HepG2 (cell line): ENCODE data around the gene NDUFS1. TPM values are rescaled to one million over a fixed set of nuclear protein-coding genes. Genes with fewer than 3 reads are reported as not detected.
A peak's percentile ranks its signal among the peaks of the same experiment; 100 is the strongest.

ENCODE experiments used
- ASH2L ChIP-seq: fragments of 300-600, 200-600 bp; sonication (generic); IDR thresholded peaks from 2 replicates; pipeline ENCODE4 v1.7.0; 2017; ENCODE audit warnings: low read depth, mild to moderate bottlenecking, moderate library complexity, mixed read lengths, low read length; ENCODE audit not compliant: insufficient read length
- BRD4 ChIP-seq: sonication (generic); formaldehyde crosslinking; IDR thresholded peaks from 2 replicates; pipeline ENCODE4 v1.4.0; 2020; ENCODE audit warnings: missing genetic modification reagents
- CHCHD3 ChIP-seq: sonication (generic); formaldehyde crosslinking; IDR thresholded peaks from 2 replicates; pipeline ENCODE4 v1.8.0; 2022; ENCODE audit warnings: mild to moderate bottlenecking, missing genetic modification reagents, moderate library complexity
- FOSL2 ChIP-seq: sonication (generic); formaldehyde crosslinking; IDR thresholded peaks from 2 replicates; pipeline ENCODE4 v1.4.0; 2020; ENCODE audit warnings: missing genetic modification reagents
- FOXO1 ChIP-seq: sonication (generic); formaldehyde crosslinking; IDR thresholded peaks from 2 replicates; pipeline ENCODE4 v1.4.0; 2020; ENCODE audit warnings: missing genetic modification reagents
- HNF4A ChIP-seq: sonication (generic); formaldehyde crosslinking; IDR thresholded peaks from 2 replicates; pipeline ENCODE4 v1.4.0; 2020; ENCODE audit warnings: missing genetic modification reagents
- PHF5A ChIP-seq: IDR thresholded peaks from one replicate; pipeline ENCODE4 v1.6.1; 2018; ENCODE audit warnings: low read depth, missing genetic modification reagents; ENCODE audit not compliant: unreplicated experiment
- SIN3B ChIP-seq: fragments of 150-350 bp; IDR thresholded peaks from 2 replicates; pipeline ENCODE4 v1.6.1; 2014; ENCODE audit warnings: low read length
- SOX6 ChIP-seq, 2 experiments: fragments of 450-650 bp in 1 of 2; sonication (generic) in 1 of 2; formaldehyde crosslinking in 1 of 2; IDR thresholded peaks; 2 replicates each; pipeline versions ENCODE4 v1.4.0 to v1.6.1; 2017 to 2020; ENCODE audit warnings: antibody characterized with exemption in 1 of 2, mild to moderate bottlenecking in 1 of 2, missing genetic modification reagents in 1 of 2
- THAP8 ChIP-seq: sonication (generic); formaldehyde crosslinking; IDR thresholded peaks from 2 replicates; pipeline ENCODE4 v1.5.1; 2020; ENCODE audit warnings: missing genetic modification reagents, mild to moderate bottlenecking, borderline replicate concordance
- TP53 ChIP-seq: sonication (generic); formaldehyde crosslinking; conservative IDR thresholded peaks from 2 replicates; pipeline ENCODE4 v1.4.0; 2020; ENCODE audit warnings: missing genetic modification reagents
- ZFP91 ChIP-seq: sonication (generic); formaldehyde crosslinking; IDR thresholded peaks from 2 replicates; pipeline ENCODE4 v1.9.0; 2022; ENCODE audit warnings: missing genetic modification reagents, mild to moderate bottlenecking, borderline replicate concordance
- ZNF232 ChIP-seq: sonication (generic); formaldehyde crosslinking; IDR thresholded peaks from 2 replicates; pipeline ENCODE4 v1.4.0; 2020; ENCODE audit warnings: missing genetic modification reagents, borderline replicate concordance
- ZNF260 ChIP-seq: sonication (generic); formaldehyde crosslinking; IDR thresholded peaks from 2 replicates; pipeline ENCODE4 v1.4.0; 2020; ENCODE audit warnings: missing genetic modification reagents, low read depth, mild to moderate bottlenecking, borderline replicate concordance
- ZNF263 ChIP-seq: sonication (generic); formaldehyde crosslinking; IDR thresholded peaks from 2 replicates; pipeline ENCODE4 v1.4.0; 2020; ENCODE audit warnings: missing genetic modification reagents
- ZNF703 ChIP-seq: sonication (generic); formaldehyde crosslinking; IDR thresholded peaks from 2 replicates; pipeline ENCODE4 v1.5.1; 2020; ENCODE audit warnings: missing genetic modification reagents, mild to moderate bottlenecking, moderate library complexity, borderline replicate concordance
- ZNF704 ChIP-seq: sonication (generic); formaldehyde crosslinking; IDR thresholded peaks from 2 replicates; pipeline ENCODE4 v1.8.1; 2023; ENCODE audit warnings: mild to moderate bottlenecking, inconsistent platforms, moderate library complexity, missing genetic modification reagents, borderline replicate concordance
- ZNF781 ChIP-seq: sonication (generic); formaldehyde crosslinking; IDR thresholded peaks from 2 replicates; pipeline ENCODE4 v1.5.1; 2020; ENCODE audit warnings: borderline replicate concordance, mild to moderate bottlenecking, missing genetic modification reagents; ENCODE audit errors: not compliant biosample characterization
- ZNF800 ChIP-seq: sonication (generic); formaldehyde crosslinking; IDR thresholded peaks from 2 replicates; pipeline ENCODE4 v1.4.0; 2020; ENCODE audit warnings: missing genetic modification reagents
- ZSCAN30 ChIP-seq: sonication (generic); formaldehyde crosslinking; IDR thresholded peaks from 2 replicates; pipeline ENCODE4 v1.5.0; 2020; ENCODE audit warnings: mild to moderate bottlenecking, missing genetic modification reagents
- polyA plus RNA-seq, 8 experiments: library from polyadenylated mRNA; depleted of rRNA in 3 of 8; stranded (reverse) in 7 of 8; unstranded in 1 of 8; fragments of >200 nt; fragmentation: Illumina TruSeq in 4 of 8; extraction: Trizol in 4 of 8; gene quantifications; 2 replicates each; pipeline versions ENCODE4 v1.2.1 to v1.2.3, GENCODE V29; 2011 to 2016; ENCODE audit warnings: low read depth in 4 of 8, missing spikeins in 1 of 8, mixed read lengths in 1 of 8; ENCODE audit not compliant: insufficient read depth in 1 of 8
- total RNA-seq, 5 experiments: library from RNA; depleted of rRNA; stranded (reverse); fragments of >200 nt; fragmentation: Illumina TruSeq; extraction: Trizol; gene quantifications; 2 replicates each; pipeline ENCODE4 v1.2.3, GENCODE V29; 2016; ENCODE audit warnings: low read depth in 1 of 5

Gene NDUFS1
- total and polyA plus RNA-seq, 2 of the 13 experiments (the other 11 are each of a cell fraction or from before 2014, with no cell fraction given): 139 to 242 TPM

GRCh38 chr2:206085742-206086445, 73.3 kb downstream of the NDUFS1 start, which contains the start of gene INO80D (continued):
- TF ChIP-seq ZNF800 (CRISPR knock-in tag): peak; percentile 55; the same call in 1 of the 2 replicates
- TF ChIP-seq SOX6 (IDR thresholded peaks at IDR 0.05): no peak
- peak; percentile 34; the same call in 1 of the 2 replicates for TF ChIP-seq SOX6 (CRISPR knock-in tag; IDR thresholded peaks at IDR 0.05)
- peak; percentile 25; the same call in 1 of the 2 replicates for TF ChIP-seq ZFP91 (CRISPR knock-in tag)
- no peak for TF ChIP-seq TP53 (CRISPR knock-in tag)
- peak; percentile 11; the same call in 1 of the 2 replicates for TF ChIP-seq SIN3B
- peak; percentile 43 for TF ChIP-seq ZNF263
- no peak for TF ChIP-seq ZNF260 (CRISPR knock-in tag)
- peak; percentile 48; the same call in 1 of the 2 replicates for TF ChIP-seq ZNF704 (CRISPR knock-in tag)
- TF ChIP-seq HNF4A: peak; percentile 45
- TF ChIP-seq FOSL2 (CRISPR knock-in tag): peak; percentile 38; the same call in 1 of the 2 replicates
- TF ChIP-seq ZNF781 (CRISPR knock-in tag): peak; percentile 38
- 0 out of 2 replicates have a peak, but pooled peaks have one; percentile 0 for TF ChIP-seq FOXO1 (CRISPR knock-in tag)
- TF ChIP-seq CHCHD3 (CRISPR knock-in tag): no peak
- peak; percentile 21; the same call in 1 of the 2 replicates for TF ChIP-seq ZSCAN30
- peak; percentile 33 for TF ChIP-seq PHF5A (CRISPR knock-in tag)
- TF ChIP-seq ZNF232 (CRISPR knock-in tag): peak; percentile 57; the same call in 1 of the 2 replicates
- TF ChIP-seq ASH2L: peak; percentile 83
- TF ChIP-seq THAP8 (CRISPR knock-in tag): no peak
- TF ChIP-seq BRD4 (CRISPR knock-in tag): 0 out of 2 replicates have a peak, but pooled peaks have one; percentile 21
- TF ChIP-seq ZNF703 (CRISPR knock-in tag): 0 out of 2 replicates have a peak, but pooled peaks have one; percentile 80
- TF ChIP-seq, all 625 proteins: peak for 225
